ENCODE measurements around the gene C10orf90. TPM values are rescaled to one million over a fixed set of nuclear protein-coding genes. Genes with fewer than 3 reads are reported as not detected.

Gene C10orf90
- total and polyA plus RNA-seq, 7 donors, result 0.01 to 0.39 (median 0.07) TPM; not detected in 4

DNA sequence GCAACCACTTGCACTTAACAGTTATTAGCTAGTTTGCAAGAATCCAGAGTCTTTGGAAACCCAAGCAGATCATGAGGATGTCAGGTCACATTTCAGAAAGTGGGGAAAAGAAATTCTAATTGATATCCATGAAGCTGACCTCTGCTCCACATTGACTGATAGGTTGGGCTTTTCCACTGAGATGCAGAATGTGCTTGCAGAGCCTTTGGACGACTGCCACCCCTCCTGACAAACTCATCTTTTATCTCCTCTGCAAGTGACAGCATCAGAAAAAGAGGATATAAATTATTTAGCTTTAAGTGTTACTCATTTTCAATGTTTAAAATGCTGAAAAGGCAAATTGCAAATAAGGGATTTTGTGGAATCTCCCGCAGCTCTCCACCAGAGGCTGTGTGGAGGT lies 75.3 kb downstream of the C10orf90 start:
- TF ChIP-seq, protein P1, sequence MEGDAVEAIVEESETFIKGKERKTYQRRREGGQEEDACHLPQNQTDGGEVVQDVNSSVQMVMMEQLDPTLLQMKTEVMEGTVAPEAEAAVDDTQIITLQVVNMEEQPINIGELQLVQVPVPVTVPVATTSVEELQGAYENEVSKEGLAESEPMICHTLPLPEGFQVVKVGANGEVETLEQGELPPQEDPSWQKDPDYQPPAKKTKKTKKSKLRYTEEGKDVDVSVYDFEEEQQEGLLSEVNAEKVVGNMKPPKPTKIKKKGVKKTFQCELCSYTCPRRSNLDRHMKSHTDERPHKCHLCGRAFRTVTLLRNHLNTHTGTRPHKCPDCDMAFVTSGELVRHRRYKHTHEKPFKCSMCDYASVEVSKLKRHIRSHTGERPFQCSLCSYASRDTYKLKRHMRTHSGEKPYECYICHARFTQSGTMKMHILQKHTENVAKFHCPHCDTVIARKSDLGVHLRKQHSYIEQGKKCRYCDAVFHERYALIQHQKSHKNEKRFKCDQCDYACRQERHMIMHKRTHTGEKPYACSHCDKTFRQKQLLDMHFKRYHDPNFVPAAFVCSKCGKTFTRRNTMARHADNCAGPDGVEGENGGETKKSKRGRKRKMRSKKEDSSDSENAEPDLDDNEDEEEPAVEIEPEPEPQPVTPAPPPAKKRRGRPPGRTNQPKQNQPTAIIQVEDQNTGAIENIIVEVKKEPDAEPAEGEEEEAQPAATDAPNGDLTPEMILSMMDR (IDR thresholded peaks at IDR 0.05), result no peak
- Histone ChIP-seq H3K36me3 (ENCODE audit: insufficient read depth in 1 of 2, low read depth in 1 of 2) (no peaks in the 10 kb centered on the region), H3K4me1 (no peaks in the 10 kb centered on the region), H3K27ac (no peak overlapping the region), H3K27me3 (ENCODE audit: insufficient read depth in 3 of 3, low read length in 2 of 3) (peaks cover 0 to 2% (median 0%) of the 10 kb centered on the region in 3 donors), H3K4me3 (no peak overlapping the region), H3K9me3 (no peaks in the 10 kb centered on the region)
- DNase-seq, result no peak
- no peak for ATAC-seq
- intact Hi-C loops (cut with DNase I), result no loop called here
- WGBS, 3 donors, result 52 to 59% (median 54%) methylated on average over 2 of the region's 2 CpGs

DNA sequence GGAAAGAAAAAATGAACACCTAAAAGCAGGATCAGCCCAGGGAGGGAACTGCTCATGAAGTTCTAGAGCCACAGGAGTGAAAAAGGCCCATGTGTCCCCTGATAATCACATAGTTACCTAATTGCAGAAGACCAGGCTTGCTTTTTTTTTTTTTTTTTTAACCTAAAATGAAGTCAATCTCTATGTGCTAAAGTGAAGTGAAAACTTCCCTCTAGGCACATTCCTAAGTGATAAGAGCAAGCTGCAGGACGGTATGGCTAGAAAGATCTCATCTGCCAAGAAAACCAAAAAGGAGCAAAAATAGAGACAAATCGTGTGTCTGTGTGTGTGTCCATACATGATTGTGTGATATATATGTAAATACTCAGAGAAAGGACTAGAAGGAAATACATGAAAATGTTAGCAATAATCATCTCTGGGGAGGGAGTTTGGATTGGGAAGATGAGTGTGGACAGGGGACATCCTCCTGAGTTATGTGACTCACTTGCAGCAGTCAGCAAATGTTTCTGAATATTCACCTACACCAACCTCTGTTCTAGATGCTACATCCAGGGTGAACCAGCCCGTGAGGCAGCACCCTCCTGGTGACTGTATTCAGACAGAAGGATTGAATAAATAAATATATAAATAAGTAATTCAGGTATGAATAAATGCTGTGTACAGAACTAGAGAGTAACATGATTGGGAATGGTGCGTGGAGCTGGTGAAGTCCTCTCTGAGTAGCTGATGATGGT lies 76.4 kb downstream of the C10orf90 start:
- no peaks in the 10 kb centered on the region for H3K9me3 ChIP-seq
- WGBS, 3 donors, result 87 to 92% (median 88%) methylated on average over 4 of the region's 4 CpGs
- DNase-seq, result no peak
- H3K4me1 ChIP-seq, result no peaks in the 10 kb centered on the region
- H3K36me3 ChIP-seq (ENCODE audit: insufficient read depth in 1 of 2, low read depth in 1 of 2), result no peaks in the 10 kb centered on the region
- ATAC-seq, result no peak
- intact Hi-C loops (cut with DNase I), result no loop called here
- H3K27ac ChIP-seq, result no peak overlapping the region
- no peak overlapping the region for H3K4me3 ChIP-seq
- TF ChIP-seq, protein P1 (IDR thresholded peaks at IDR 0.05), result no peak
- peaks cover 0 to 2% (median 0%) of the 10 kb centered on the region in 3 donors for H3K27me3 ChIP-seq (ENCODE audit: insufficient read depth in 3 of 3, low read length in 2 of 3)

DNA sequence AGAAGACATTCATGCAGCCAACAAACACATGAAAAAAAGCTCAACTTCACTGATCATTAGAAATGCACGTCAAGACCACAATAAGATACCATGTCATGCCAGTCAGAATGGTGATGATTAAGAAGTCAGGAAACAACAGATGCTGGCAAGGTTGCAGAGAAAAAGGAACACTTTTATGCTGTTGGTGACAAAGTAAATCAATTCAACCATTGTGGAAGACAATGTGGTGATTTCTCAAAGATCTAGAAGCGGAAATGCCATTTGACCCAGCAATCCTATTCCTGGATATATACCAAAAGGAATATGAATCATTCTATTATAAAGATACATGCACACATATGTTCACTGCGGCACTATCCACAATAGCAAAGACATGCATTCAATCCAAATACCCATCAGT lies 77.6 kb downstream of the C10orf90 start:
- H3K4me3 ChIP-seq, result no peak overlapping the region
- ATAC-seq (no peak), DNase-seq (no peak)
- 91 to 97% (median 92%) methylated on average over 3 of the region's 3 CpGs for WGBS, 3 donors
- TF ChIP-seq, protein P1 (IDR thresholded peaks at IDR 0.05), result no peak
- no peaks in the 10 kb centered on the region for H3K9me3 ChIP-seq
- intact Hi-C loops (cut with DNase I), result no loop called here
- no peak overlapping the region for H3K27ac ChIP-seq
- no peaks in the 10 kb centered on the region for H3K36me3 ChIP-seq (ENCODE audit: insufficient read depth in 1 of 2, low read depth in 1 of 2)
- no peaks in the 10 kb centered on the region for H3K4me1 ChIP-seq
- H3K27me3 ChIP-seq (ENCODE audit: insufficient read depth in 3 of 3, low read length in 2 of 3), result peaks cover 0 to 1% (median 0%) of the 10 kb centered on the region in 3 donors

DNA sequence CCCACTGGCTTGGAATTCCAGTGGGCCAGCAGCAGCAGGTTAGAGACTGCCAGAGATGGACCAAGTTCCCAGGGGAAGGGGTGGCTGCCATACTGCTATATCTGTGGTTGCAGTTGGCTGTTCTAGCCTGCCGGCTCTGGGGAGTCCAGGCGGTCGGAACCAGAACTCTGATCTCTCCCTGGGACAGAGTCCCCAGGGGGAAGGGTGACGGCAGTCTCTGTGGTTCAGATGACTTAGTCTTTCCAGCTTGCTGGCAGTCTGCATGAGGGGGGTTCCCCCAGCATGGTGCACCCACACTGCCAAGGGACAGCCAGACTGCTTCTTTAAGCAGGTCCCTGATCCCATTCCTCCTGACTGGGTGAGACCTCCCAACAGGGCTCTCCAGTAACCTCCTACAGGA lies 82.5 kb downstream of the C10orf90 start:
- DNase-seq (no peak), ATAC-seq (no peak)
- no peak overlapping the region for H3K27ac ChIP-seq
- H3K27me3 ChIP-seq (ENCODE audit: insufficient read depth in 3 of 3, low read length in 2 of 3), result no peaks in the 10 kb centered on the region
- no peaks in the 10 kb centered on the region for H3K4me1 ChIP-seq
- TF ChIP-seq, protein P1 (IDR thresholded peaks at IDR 0.05), result no peak
- intact Hi-C loops (cut with DNase I), result no loop called here
- H3K4me3 ChIP-seq, result no peak overlapping the region
- no peaks in the 10 kb centered on the region for H3K36me3 ChIP-seq (ENCODE audit: insufficient read depth in 1 of 2, low read depth in 1 of 2)
- H3K9me3 ChIP-seq, result no peaks in the 10 kb centered on the region
- 90 to 95% (median 93%) methylated on average over 4 of the region's 4 CpGs for WGBS, 3 donors

DNA sequence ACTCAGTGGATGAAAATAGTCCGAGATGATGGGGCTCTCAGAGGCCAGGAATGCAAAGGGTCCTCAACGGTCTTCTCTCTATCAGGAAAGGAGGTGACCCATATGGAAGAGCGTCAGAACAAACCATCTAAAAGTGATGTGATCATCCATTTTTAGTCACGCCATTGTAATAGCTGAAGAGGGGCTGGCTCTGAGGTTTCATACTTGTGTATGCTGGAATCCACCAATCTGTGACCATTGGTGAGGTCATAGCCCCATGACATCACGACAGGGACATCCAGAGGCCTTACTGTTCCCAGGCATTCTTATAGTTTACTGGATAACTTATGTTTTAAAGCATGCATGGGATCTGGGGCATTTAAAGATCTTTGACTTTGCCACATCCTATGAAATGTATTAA lies 83.6 kb downstream of the C10orf90 start:
- no peak for ATAC-seq
- no peak overlapping the region for H3K27ac ChIP-seq
- H3K36me3 ChIP-seq (ENCODE audit: insufficient read depth in 1 of 2, low read depth in 1 of 2), result no peaks in the 10 kb centered on the region
- no peak overlapping the region for H3K4me3 ChIP-seq
- intact Hi-C loops (cut with DNase I), result no loop called here
- no peak for DNase-seq
- no peaks in the 10 kb centered on the region for H3K4me1 ChIP-seq
- WGBS, 3 donors, result 89 to 92% (median 90%) methylated on average over 5 of the region's 5 CpGs
- TF ChIP-seq, protein P1 (IDR thresholded peaks at IDR 0.05), result no peak
- H3K9me3 ChIP-seq, result no peaks in the 10 kb centered on the region
- H3K27me3 ChIP-seq (ENCODE audit: insufficient read depth in 3 of 3, low read length in 2 of 3), result no peaks in the 10 kb centered on the region

Measured in psoas muscle (tissue), 8 donors.